IPS-18a (cell line): ENCODE measurements around the gene SMAD9.

Experiments used
- H3K27ac ChIP-seq: one replicate; pipeline ENCODE4 v1.5.1; 2013; ENCODE audit warnings: low read length
- H3K27me3 ChIP-seq: one replicate; pipeline ENCODE4 v1.6.1; 2013; ENCODE audit warnings: mild to moderate bottlenecking, low read length; ENCODE audit not compliant: control insufficient read depth, insufficient read depth
- H3K36me3 ChIP-seq: one replicate; pipeline ENCODE4 v1.6.1; 2013; ENCODE audit warnings: low read depth, low read length; ENCODE audit not compliant: control insufficient read depth
- H3K4me1 ChIP-seq: one replicate; pipeline ENCODE4 v1.6.1; 2013; ENCODE audit warnings: low read depth, low read length; ENCODE audit not compliant: control insufficient read depth
- H3K4me3 ChIP-seq: one replicate; pipeline ENCODE4 v1.5.1; 2013; ENCODE audit warnings: low read length
- H3K9ac ChIP-seq: one replicate; pipeline ENCODE4 v1.6.1; 2013; ENCODE audit warnings: mild to moderate bottlenecking, low read length, moderate library complexity
- H3K9me3 ChIP-seq: one replicate; pipeline ENCODE4 v1.6.1; 2013; ENCODE audit warnings: low read depth, low read length; ENCODE audit not compliant: control insufficient read depth

The SMAD9 gene

GRCh38 chr13:36834299-36834698 lies 85.7 kb downstream of the SMAD9 start:
- no peak overlapping the region for H3K27ac ChIP-seq
- no peaks in the 10 kb centered on the region for H3K4me1 ChIP-seq
- no peaks in the 10 kb centered on the region for H3K9me3 ChIP-seq
- no peak overlapping the region for H3K4me3 ChIP-seq
- no peaks in the 10 kb centered on the region for H3K27me3 ChIP-seq
- no peak overlapping the region for H3K9ac ChIP-seq
- H3K36me3 ChIP-seq, result no peaks in the 10 kb centered on the region

- H3K36me3 ChIP-seq, result peaks cover 11% of the 10 kb centered on the region
- H3K4me3 ChIP-seq, result no peak overlapping the region
- H3K27ac ChIP-seq, result no peak overlapping the region
- no peaks in the 10 kb centered on the region for H3K4me1 ChIP-seq
- no peaks in the 10 kb centered on the region for H3K27me3 ChIP-seq
- no peak overlapping the region for H3K9ac ChIP-seq
- H3K9me3 ChIP-seq, result no peaks in the 10 kb centered on the region
Observed at GRCh38 chr13:36831291-36831690, 88.7 kb downstream of the SMAD9 start.

GRCh38 chr13:36829753-36830152 lies 90.3 kb downstream of the SMAD9 start:
- H3K4me1 ChIP-seq, result no peaks in the 10 kb centered on the region
- H3K9me3 ChIP-seq, result no peaks in the 10 kb centered on the region
- peaks cover 11% of the 10 kb centered on the region for H3K36me3 ChIP-seq
- H3K9ac ChIP-seq, result no peak overlapping the region
- H3K27ac ChIP-seq, result no peak overlapping the region
- H3K27me3 ChIP-seq, result no peaks in the 10 kb centered on the region
- H3K4me3 ChIP-seq, result no peak overlapping the region

GRCh38 chr13:36822785-36823184 lies 97.3 kb downstream of the SMAD9 start:
- H3K9ac ChIP-seq, result no peak overlapping the region
- H3K4me1 ChIP-seq, result peaks cover 12% of the 10 kb centered on the region
- no peak overlapping the region for H3K4me3 ChIP-seq
- H3K27me3 ChIP-seq, result peaks cover 9% of the 10 kb centered on the region
- peaks cover 7% of the 10 kb centered on the region for H3K36me3 ChIP-seq
- H3K9me3 ChIP-seq, result no peaks in the 10 kb centered on the region
- H3K27ac ChIP-seq, result no peak overlapping the region

- Histone ChIP-seq H3K9ac (no peak overlapping the region), H3K36me3 (no peaks in the 10 kb centered on the region), H3K9me3 (no peaks in the 10 kb centered on the region), H3K27ac (no peak overlapping the region), H3K4me1 (peaks cover 12% of the 10 kb centered on the region), H3K27me3 (peaks cover 9% of the 10 kb centered on the region), H3K4me3 (peak overlapping the region; percentile 61)
Observed at GRCh38 chr13:36820222-36820621, 99.8 kb downstream of the SMAD9 start.

- Histone ChIP-seq H3K27me3 (peaks cover 9% of the 10 kb centered on the region), H3K36me3 (no peaks in the 10 kb centered on the region), H3K9me3 (no peaks in the 10 kb centered on the region), H3K27ac (no peak overlapping the region), H3K9ac (peak overlapping the region; percentile 51), H3K4me3 (peak overlapping the region; percentile 61), H3K4me1 (peaks cover 12% of the 10 kb centered on the region)
Observed at GRCh38 chr13:36819739-36820090, 100.3 kb downstream of the SMAD9 start.

- H3K4me3 ChIP-seq, result peak within 1 kb of the TSS; percentile 61
- H3K4me1 ChIP-seq, result peaks cover 12% of the 10 kb centered on the region
- no peaks in the 10 kb centered on the region for H3K9me3 ChIP-seq
- H3K27me3 ChIP-seq, result peaks cover 9% of the 10 kb centered on the region
- no peak within 1 kb of the TSS for H3K27ac ChIP-seq
- H3K36me3 ChIP-seq, result no peaks in the 10 kb centered on the region
- H3K9ac ChIP-seq, result peak within 1 kb of the TSS; percentile 51
Observed at GRCh38 chr13:36818804-36819738, 101.0 kb downstream of the SMAD9 start, which contains the start of gene RFXAP. Gene RFXAP (plus strand): TSS chr13:36819222. CDS start chr13:36819358, 136 bp downstream.

- H3K9ac ChIP-seq, result no peak overlapping the region
- H3K27ac ChIP-seq, result no peak overlapping the region
- H3K9me3 ChIP-seq, result no peaks in the 10 kb centered on the region
- H3K27me3 ChIP-seq, result peaks cover 9% of the 10 kb centered on the region
- H3K4me1 ChIP-seq, result peaks cover 12% of the 10 kb centered on the region
- peak overlapping the region; percentile 61 for H3K4me3 ChIP-seq
- H3K36me3 ChIP-seq, result no peaks in the 10 kb centered on the region
Observed at GRCh38 chr13:36817996-36818803, 101.8 kb downstream of the SMAD9 start.

- H3K9ac ChIP-seq, result no peak overlapping the region
Observed at GRCh38 chr13:36815062-36815461, 105.0 kb downstream of the SMAD9 start.

GRCh38 chr13:36814465-36814864 lies 105.6 kb downstream of the SMAD9 start:
- Histone ChIP-seq H3K9ac (no peak overlapping the region), H3K36me3 (no peaks in the 10 kb centered on the region), H3K4me3 (no peak overlapping the region), H3K27ac (no peak overlapping the region), H3K4me1 (peaks cover 4% of the 10 kb centered on the region), H3K27me3 (no peaks in the 10 kb centered on the region), H3K9me3 (no peaks in the 10 kb centered on the region)

More at GRCh38 chr13:36815062-36815461, 105.0 kb downstream of the SMAD9 start:
- Histone ChIP-seq H3K36me3 (no peaks in the 10 kb centered on the region), H3K27me3 (peaks cover 6% of the 10 kb centered on the region), H3K9me3 (no peaks in the 10 kb centered on the region), H3K4me3 (no peak overlapping the region), H3K4me1 (peaks cover 7% of the 10 kb centered on the region), H3K27ac (no peak overlapping the region)

GRCh38 chr13:36813225-36813624 lies 106.8 kb downstream of the SMAD9 start:
- H3K9ac ChIP-seq, result no peak overlapping the region
- no peaks in the 10 kb centered on the region for H3K36me3 ChIP-seq
- H3K4me3 ChIP-seq, result no peak overlapping the region
- H3K9me3 ChIP-seq, result no peaks in the 10 kb centered on the region
- no peak overlapping the region for H3K27ac ChIP-seq
- no peaks in the 10 kb centered on the region for H3K4me1 ChIP-seq
- no peaks in the 10 kb centered on the region for H3K27me3 ChIP-seq
